Measurements from ENCODE around the gene EPHB2. TPM values are rescaled to one million over a fixed set of nuclear protein-coding genes. Genes with fewer than 3 reads are reported as not detected.

Gene EPHB2
- total and polyA plus RNA-seq, 2 donors (not counting 1 experiment from before 2014, with no cell fraction given) = 0.07 to 0.39 TPM

DNA sequence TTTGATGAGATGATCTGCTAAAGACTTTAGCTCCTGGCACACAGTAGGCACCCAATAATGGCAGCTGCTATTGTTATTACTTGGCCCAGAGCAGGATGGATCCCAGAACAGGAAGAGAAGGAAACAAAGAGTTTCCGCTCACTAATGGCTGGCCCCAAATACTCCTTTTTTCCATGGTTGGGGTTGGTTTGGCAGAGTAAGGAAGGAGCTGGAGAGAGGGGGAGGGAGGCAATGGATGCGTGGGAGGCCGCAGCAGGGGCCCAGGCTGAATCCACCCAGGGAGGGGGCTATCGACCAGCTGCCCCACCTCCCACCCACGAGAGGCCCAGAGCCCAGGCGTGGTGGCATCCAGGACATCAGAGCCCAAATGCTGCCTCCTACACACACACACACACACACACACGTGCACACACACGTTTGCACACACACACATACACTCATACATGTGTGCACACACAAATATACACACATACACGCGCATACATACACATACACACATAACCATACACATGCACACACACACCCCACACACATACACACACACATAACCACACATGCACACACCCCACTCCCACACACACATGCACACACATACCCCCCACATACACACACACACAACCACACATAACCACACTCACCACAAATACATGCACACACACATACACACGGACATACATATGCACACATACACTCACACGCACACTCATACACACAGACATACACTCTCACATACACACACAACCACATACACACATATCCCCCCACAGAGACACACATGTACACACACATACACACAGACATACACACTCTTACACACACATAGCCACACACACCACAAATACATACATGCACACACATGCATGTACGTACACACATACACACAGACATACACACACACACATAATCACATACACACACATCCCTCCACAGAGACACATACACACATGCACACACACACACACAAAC is 32.4 kb upstream of the EPHB2 start:
- Histone ChIP-seq H2AFZ (ENCODE audit: insufficient read depth, low read depth, low read length, poor library complexity, severe bottlenecking) (no peak overlapping the region), H3K4me2 (replicated peaks; ENCODE audit: low read depth, low read length, poor library complexity, severe bottlenecking) (no peak overlapping the region), H3K4me3 (ENCODE audit: control extremely low read depth in 1 of 5, extremely low read depth in 1 of 5, insufficient read depth in 1 of 5, low read depth in 2 of 5, low read length in 4 of 5) (no peak overlapping the region), H4K20me1 (ENCODE audit: control insufficient read depth, insufficient read depth, low read length, poor library complexity, severe bottlenecking) (no peaks in the 10 kb centered on the region), H3K4me1 (ENCODE audit: control insufficient read depth in 2 of 2, insufficient read depth in 2 of 2, low read length in 2 of 2) (no peaks in the 10 kb centered on the region), H3K9me3 (ENCODE audit: control extremely low read depth in 1 of 3, control insufficient read depth in 2 of 3, insufficient read depth in 1 of 3, low read length in 2 of 3) (no peaks in the 10 kb centered on the region), H3K27ac (ENCODE audit: low read length in 2 of 2) (no peak overlapping the region), H3K27me3 (replicated peaks in 1 of 4; ENCODE audit: control extremely low read depth in 1 of 4, control insufficient read depth in 3 of 4, insufficient read depth in 4 of 4, low read length in 3 of 4) (peaks cover 0 to 18% (median 8%) of the 10 kb centered on the region in 4 experiments), H3K9ac (ENCODE audit: low read length) (no peak overlapping the region), H3K36me3 (replicated peaks in 1 of 2; ENCODE audit: control extremely low read depth in 1 of 2, control insufficient read depth in 1 of 2, extremely low read depth in 1 of 2, insufficient read depth in 2 of 2, low read length in 1 of 2) (no peaks in the 10 kb centered on the region), H3K79me2 (ENCODE audit: control insufficient read depth, insufficient read depth, low read length) (no peaks in the 10 kb centered on the region)
- CTCF ChIA-PET = no interaction called here
- POLR2A ChIA-PET = no interaction called here
- Mint-ChIP-seq H3K4me3 (no peak overlapping the region), H3K27ac (no peak overlapping the region), H3K4me1 (no peaks in the 10 kb centered on the region), H3K9me3 (ENCODE audit: insufficient read depth) (no peaks in the 10 kb centered on the region), H3K27me3 (peaks cover 19% of the 10 kb centered on the region)
- TF ChIP-seq EZH2 (IDR thresholded peaks at IDR 0.05; ENCODE audit: borderline replicate concordance, insufficient read depth, low read depth, low read length, poor library complexity, severe bottlenecking) = no peak
- TF ChIP-seq CTCF (IDR thresholded peaks at IDR 0.05) = no peak
- DNase-seq (no peak), ATAC-seq (ENCODE audit: low read depth) (no peak)
- 89% methylated on average over 11 of the region's 13 CpGs for WGBS (ENCODE audit: insufficient coverage)
- intact Hi-C loops (cut with micrococcal nuclease) = no loop called here

- H3K4me2 ChIP-seq (replicated peaks; ENCODE audit: low read depth, low read length, poor library complexity, severe bottlenecking) = no peak overlapping the region
- TF ChIP-seq CTCF (IDR thresholded peaks at IDR 0.05) = no peak
- no peak for TF ChIP-seq EZH2 (IDR thresholded peaks at IDR 0.05; ENCODE audit: borderline replicate concordance, insufficient read depth, low read depth, low read length, poor library complexity, severe bottlenecking)
- H3K27me3 ChIP-seq (replicated peaks in 1 of 4; ENCODE audit: control extremely low read depth in 1 of 4, control insufficient read depth in 3 of 4, insufficient read depth in 4 of 4, low read length in 3 of 4) = no peaks in the 10 kb centered on the region
- H3K36me3 ChIP-seq (replicated peaks in 1 of 2; ENCODE audit: control extremely low read depth in 1 of 2, control insufficient read depth in 1 of 2, extremely low read depth in 1 of 2, insufficient read depth in 2 of 2, low read length in 1 of 2) = no peaks in the 10 kb centered on the region
- H3K27ac ChIP-seq (ENCODE audit: low read length in 2 of 2) = no peak overlapping the region
- no peak overlapping the region for H3K4me3 ChIP-seq (ENCODE audit: control extremely low read depth in 1 of 5, extremely low read depth in 1 of 5, insufficient read depth in 1 of 5, low read depth in 2 of 5, low read length in 4 of 5)
- no peak overlapping the region for H3K9ac ChIP-seq (ENCODE audit: low read length)
- no peaks in the 10 kb centered on the region for H3K9me3 Mint-ChIP-seq (ENCODE audit: insufficient read depth)
- WGBS (ENCODE audit: insufficient coverage) = 88% methylated on average over 6 of the region's 9 CpGs
- ATAC-seq (ENCODE audit: low read depth) = no peak
- H3K79me2 ChIP-seq (ENCODE audit: control insufficient read depth, insufficient read depth, low read length) = no peaks in the 10 kb centered on the region
- no peaks in the 10 kb centered on the region for H4K20me1 ChIP-seq (ENCODE audit: control insufficient read depth, insufficient read depth, low read length, poor library complexity, severe bottlenecking)
- H3K9me3 ChIP-seq (ENCODE audit: control extremely low read depth in 1 of 3, control insufficient read depth in 2 of 3, insufficient read depth in 1 of 3, low read length in 2 of 3) = no peaks in the 10 kb centered on the region
- POLR2A ChIA-PET = no interaction called here
- CTCF ChIA-PET = no interaction called here
- H3K4me1 Mint-ChIP-seq = no peaks in the 10 kb centered on the region
- peaks cover 18% of the 10 kb centered on the region for H3K27me3 Mint-ChIP-seq
- no peak overlapping the region for H2AFZ ChIP-seq (ENCODE audit: insufficient read depth, low read depth, low read length, poor library complexity, severe bottlenecking)
- intact Hi-C loops (cut with micrococcal nuclease) = no loop called here
- DNase-seq = no peak
- H3K4me3 Mint-ChIP-seq = no peak overlapping the region
- H3K4me1 ChIP-seq (ENCODE audit: control insufficient read depth in 2 of 2, insufficient read depth in 2 of 2, low read length in 2 of 2) = no peaks in the 10 kb centered on the region
- no peak overlapping the region for H3K27ac Mint-ChIP-seq
Observed at GRCh38 chr1:22680726-22681125, 29.9 kb upstream of the EPHB2 start.

Measured in B cell (primary cell).